ENCODE measurements around the gene AIF1.

AIF1 gene

GRCh38 chr6:31620586-31621319 lies 5.7 kb downstream of the AIF1 start, which contains the start of gene PRRC2A:
PRRC2A (plus strand) TSS chr6:31620715; CDS start chr6:31622790, 2,075 bp downstream.
- peak; percentile 83 to 96 for DNase-seq

GRCh38 chr6:31621320-31621939 lies 6.4 kb downstream of the AIF1 start:
- no peak for DNase-seq

GRCh38 chr6:31621991-31622390 lies 7.0 kb downstream of the AIF1 start:
- DNase-seq = no peak

GRCh38 chr6:31622684-31623091 lies 7.7 kb downstream of the AIF1 start:
- DNase-seq = no peak

- DNase-seq = no peak
Observed at GRCh38 chr6:31624070-31624469, 9.0 kb downstream of the AIF1 start.

- DNase-seq = no peak
Observed at GRCh38 chr6:31626952-31627351, 11.9 kb downstream of the AIF1 start.

- no peak for DNase-seq
Observed at GRCh38 chr6:31627690-31628287, 12.8 kb downstream of the AIF1 start.

GRCh38 chr6:31629014-31629413 lies 14.0 kb downstream of the AIF1 start:
- no peak for DNase-seq

- DNase-seq = no peak
Observed at GRCh38 chr6:31630177-31630934, 15.3 kb downstream of the AIF1 start.

- no peak for DNase-seq
Observed at GRCh38 chr6:31631209-31631608, 16.2 kb downstream of the AIF1 start.

GRCh38 chr6:31631681-31632278 lies 16.7 kb downstream of the AIF1 start:
- DNase-seq = no peak

- no peak for DNase-seq
Observed at GRCh38 chr6:31632279-31632946, 17.4 kb downstream of the AIF1 start.

GRCh38 chr6:31633447-31633846 lies 18.4 kb downstream of the AIF1 start:
- no peak for DNase-seq

- no peak for DNase-seq
Observed at GRCh38 chr6:31634131-31634530, 19.1 kb downstream of the AIF1 start.

- no peak for DNase-seq
Observed at GRCh38 chr6:31634969-31635575, 20.0 kb downstream of the AIF1 start.

- no peak for DNase-seq
Observed at GRCh38 chr6:31636698-31637596, 21.9 kb downstream of the AIF1 start.

GRCh38 chr6:31639043-31639442 lies 24.0 kb downstream of the AIF1 start:
- DNase-seq = no peak

- DNase-seq = peak in 1 of 2 donors; percentile 42
Observed at GRCh38 chr6:31639449-31639861, 24.4 kb downstream of the AIF1 start.

- no peak for DNase-seq
Observed at GRCh38 chr6:31640612-31641011, 25.6 kb downstream of the AIF1 start.

GRCh38 chr6:31641370-31641769 lies 26.3 kb downstream of the AIF1 start:
- no peak for DNase-seq
